Common myeloid progenitor, CD34-positive (primary cell): ENCODE measurements around the gene AHSG.

Experiments used
- CTCF ChIA-PET: fragments of 350-600 bp; sonication (Branson Sonifier 250); formaldehyde crosslinking; loops from one replicate; lab custom pipeline; 2021; ENCODE audit warnings: antibody characterized with exemption; lab: Charles Lee
- POLR2A ChIA-PET: fragments of 350-600 bp; sonication (Branson Sonifier 250); formaldehyde crosslinking; loops from one replicate; lab custom pipeline; 2021; ENCODE audit warnings: antibody characterized with exemption; lab: Charles Lee
- DNase-seq, 3 donors: peaks; one replicate each; pipeline versions ENCODE4 v3.0.0 to v3.0.0-alpha.2; 2013
- H3K27ac ChIP-seq, 2 experiments: 1 replicate in 1 of 2; 2 replicates in 1 of 2; pipeline ENCODE4 v1.7.0; 2013; ENCODE audit warnings: inconsistent platforms in 2 of 2, low read length in 2 of 2, mild to moderate bottlenecking in 2 of 2, low read depth in 1 of 2, moderate library complexity in 1 of 2; ENCODE audit not compliant: severe bottlenecking in 2 of 2, insufficient read depth in 1 of 2, poor library complexity in 1 of 2
- H3K27me3 ChIP-seq, 5 experiments: replicated peaks in 2 of 5; 1 replicate in 3 of 5; 2 replicates in 2 of 5; pipeline versions ENCODE4 v1.6.1 to v1.7.0; 2013; ENCODE audit warnings: low read length in 4 of 5, mild to moderate bottlenecking in 2 of 5, moderate library complexity in 2 of 5, inconsistent platforms in 1 of 5; ENCODE audit not compliant: insufficient read depth in 5 of 5, control insufficient read depth in 4 of 5
- H3K36me3 ChIP-seq, 4 experiments: 1 replicate in 2 of 4; 2 replicates in 2 of 4; pipeline versions ENCODE4 v1.6.1 to v1.7.0; 2013; ENCODE audit warnings: low read length in 3 of 4, control low read depth in 1 of 4, mild to moderate bottlenecking in 1 of 4; ENCODE audit not compliant: control insufficient read depth in 4 of 4, insufficient read depth in 4 of 4
- H3K4me1 ChIP-seq, 4 experiments: 1 replicate in 3 of 4; 2 replicates in 1 of 4; pipeline versions ENCODE4 v1.6.1 to v1.7.1; 2013; ENCODE audit warnings: low read length in 3 of 4, mild to moderate bottlenecking in 3 of 4, control low read depth in 1 of 4, inconsistent platforms in 1 of 4, moderate library complexity in 1 of 4; ENCODE audit not compliant: control insufficient read depth in 4 of 4, insufficient read depth in 4 of 4; ENCODE audit errors: control extremely low read depth in 1 of 4
- H3K4me3 ChIP-seq, 7 experiments: 1 replicate in 4 of 7; 2 replicates in 3 of 7; pipeline versions ENCODE4 v1.5.1 to v1.7.0; 2013; ENCODE audit warnings: mild to moderate bottlenecking in 7 of 7, low read length in 6 of 7, moderate library complexity in 6 of 7, inconsistent platforms in 2 of 7, low read depth in 2 of 7, control low read depth in 1 of 7; ENCODE audit not compliant: insufficient read depth in 4 of 7, control insufficient read depth in 1 of 7; ENCODE audit errors: extremely low read depth in 1 of 7
- H3K9me3 ChIP-seq, 5 experiments: 1 replicate in 4 of 5; 2 replicates in 1 of 5; pipeline versions ENCODE4 v1.6.1 to v1.7.1; 2013; ENCODE audit warnings: low read length in 4 of 5, mild to moderate bottlenecking in 2 of 5, inconsistent platforms in 1 of 5, low read depth in 1 of 5, moderate library complexity in 1 of 5; ENCODE audit not compliant: control insufficient read depth in 4 of 5, insufficient read depth in 2 of 5; ENCODE audit errors: control extremely low read depth in 1 of 5
- WGBS: methylation state at CpG from one replicate; pipeline ENCODE4 v1.1.5; 2013; ENCODE audit not compliant: insufficient coverage; 5-methylcytosine and 5-hydroxymethylcytosine counted together

AHSG gene

GRCh38 chr3:186663361-186664118 lies 50.7 kb downstream of the AHSG start:
- H3K9me3 ChIP-seq: no peaks in the 10 kb centered on the region
- DNase-seq: no peak
- POLR2A ChIA-PET: no interaction called here
- H3K4me1 ChIP-seq: no peaks in the 10 kb centered on the region
- H3K27me3 ChIP-seq: peaks cover 3 to 10% (median 8%) of the 10 kb centered on the region in 5 experiments
- no peaks in the 10 kb centered on the region for H3K36me3 ChIP-seq
- no peak overlapping the region for H3K27ac ChIP-seq
- no peak overlapping the region for H3K4me3 ChIP-seq
- CTCF ChIA-PET: no interaction called here
- 54% methylated on average over 7 of the region's 7 CpGs for whole genome bisulfite sequencing

- POLR2A ChIA-PET: no interaction called here
- no peak overlapping the region for H3K27ac ChIP-seq
- CTCF ChIA-PET: no interaction called here
- no peak overlapping the region for H3K4me3 ChIP-seq
- no peaks in the 10 kb centered on the region for H3K9me3 ChIP-seq
- H3K36me3 ChIP-seq: no peaks in the 10 kb centered on the region
- peaks cover 3 to 10% (median 8%) of the 10 kb centered on the region in 5 experiments for H3K27me3 ChIP-seq
- H3K4me1 ChIP-seq: no peaks in the 10 kb centered on the region
- no peak for DNase-seq
Measured at GRCh38 chr3:186664119-186664495, 51.2 kb downstream of the AHSG start.

- WGBS: 86% methylated on average over 1 of the region's 4 CpGs
- ChIA-PET CTCF (no interaction called here), POLR2A (no interaction called here)
- Histone ChIP-seq H3K36me3 (no peaks in the 10 kb centered on the region), H3K27ac (no peak overlapping the region), H3K4me1 (no peaks in the 10 kb centered on the region), H3K9me3 (no peaks in the 10 kb centered on the region), H3K27me3 (peaks cover 3 to 10% (median 8%) of the 10 kb centered on the region in 5 experiments), H3K4me3 (no peak overlapping the region)
- DNase-seq: no peak
Measured at GRCh38 chr3:186664506-186664905, 51.6 kb downstream of the AHSG start.

GRCh38 chr3:186665625-186666188 lies 52.8 kb downstream of the AHSG start, which contains the start of gene HRG:
TSS of gene HRG (plus strand) at chr3:186666014. CDS start at chr3:186666032, 18 bp downstream.
- POLR2A ChIA-PET: no interaction called here
- 92% methylated on average over 8 of the region's 8 CpGs for WGBS
- Histone ChIP-seq H3K4me1 (no peaks in the 10 kb centered on the region), H3K36me3 (no peaks in the 10 kb centered on the region), H3K9me3 (no peaks in the 10 kb centered on the region), H3K27me3 (peaks cover 3 to 10% (median 8%) of the 10 kb centered on the region in 5 experiments), H3K27ac (no peak within 1 kb of the TSS), H3K4me3 (no peak within 1 kb of the TSS)
- DNase-seq: no peak
- CTCF ChIA-PET: interaction anchor here (1.4 kb wide), 1 partner anchor 51 kb away, joined by 4 read pairs; no protein-coding TSS in a partner anchor

GRCh38 chr3:186668426-186668825 lies 55.6 kb downstream of the AHSG start:
- WGBS: 100% methylated on average over 3 of the region's 6 CpGs
- peaks cover 3 to 12% (median 8%) of the 10 kb centered on the region in 5 experiments for H3K27me3 ChIP-seq

GRCh38 chr3:186669378-186670084 lies 56.7 kb downstream of the AHSG start:
- WGBS: 100% methylated on average over 1 of the region's 2 CpGs
- H3K27ac ChIP-seq: no peak overlapping the region
- H3K36me3 ChIP-seq: no peaks in the 10 kb centered on the region
- peak in 1 of 3 donors; percentile 3 for DNase-seq
- H3K27me3 ChIP-seq: peaks cover 2 to 11% (median 8%) of the 10 kb centered on the region in 5 experiments
- ChIA-PET CTCF (no interaction called here), POLR2A (no interaction called here)
- H3K4me3 ChIP-seq: no peak overlapping the region
- no peaks in the 10 kb centered on the region for H3K9me3 ChIP-seq
- H3K4me1 ChIP-seq: no peaks in the 10 kb centered on the region

More at GRCh38 chr3:186668426-186668825, 55.6 kb downstream of the AHSG start:
- Histone ChIP-seq H3K36me3 (no peaks in the 10 kb centered on the region), H3K4me3 (no peak overlapping the region), H3K27ac (no peak overlapping the region), H3K9me3 (no peaks in the 10 kb centered on the region), H3K4me1 (no peaks in the 10 kb centered on the region)
- ChIA-PET POLR2A (no interaction called here), CTCF (interaction anchor here (1.2 kb wide), 1 partner anchor 51 kb away, joined by 4 read pairs; no protein-coding TSS in a partner anchor)
- no peak for DNase-seq

GRCh38 chr3:186670155-186670554 lies 57.3 kb downstream of the AHSG start:
- no peaks in the 10 kb centered on the region for H3K36me3 ChIP-seq
- H3K9me3 ChIP-seq: no peaks in the 10 kb centered on the region
- H3K4me1 ChIP-seq: no peaks in the 10 kb centered on the region
- DNase-seq: peak in 1 of 3 donors; percentile 4
- H3K4me3 ChIP-seq: no peak overlapping the region
- H3K27me3 ChIP-seq: peaks cover 2 to 13% (median 5%) of the 10 kb centered on the region in 5 experiments
- no peak overlapping the region for H3K27ac ChIP-seq
- ChIA-PET CTCF (no interaction called here), POLR2A (no interaction called here)
